Ovary (tissue), 3 donors: ENCODE results near the gene ETV6.

Source experiments
- CTCF ChIP-seq, 3 donors: fragments of 450-650 bp in 2 of 3; fragments of 200-600 bp in 1 of 3; IDR thresholded peaks; one replicate each; pipeline versions ENCODE4 v1.5.1 to v1.8.0; 2016 to 2022; ENCODE audit warnings: antibody characterized with exemption in 3 of 3, mild to moderate bottlenecking in 1 of 3
- EP300 ChIP-seq: sonication (generic); formaldehyde crosslinking; IDR thresholded peaks from one replicate; pipeline ENCODE4 v1.6.1; 2017; ENCODE audit warnings: antibody characterized with exemption
- POLR2A ChIP-seq: fragments of 450-650 bp; IDR thresholded peaks from one replicate; pipeline ENCODE4 v1.6.1; 2017; ENCODE audit warnings: antibody characterized with exemption, mild to moderate bottlenecking, moderate library complexity
- donor health status: DM: no; HTN: no; CAD: no.

- no peak for TF ChIP-seq POLR2A
- TF ChIP-seq CTCF (IDR thresholded peaks at IDR 0.05) = no peak
- TF ChIP-seq EP300 = peak; percentile 53
Measured at GRCh38 chr12:11838403-11838802, 188.9 kb downstream of the ETV6 start.
